Endodermal cell (in vitro differentiated cells): Measurements from ENCODE around the gene GCM1. TPM values are rescaled to one million over a fixed set of nuclear protein-coding genes. Genes with fewer than 3 reads are reported as not detected.

Experiments
- DNase-seq: peaks from one replicate; pipeline ENCODE4 v3.0.0-alpha.2; 2017
- H3K27ac ChIP-seq: 2 replicates; pipeline ENCODE4 v1.5.1; 2013; ENCODE audit warnings: mild to moderate bottlenecking, low read depth, low read length, moderate library complexity
- H3K27me3 ChIP-seq: 2 replicates; pipeline ENCODE4 v1.6.1; 2013; ENCODE audit warnings: mild to moderate bottlenecking, low read length, moderate library complexity; ENCODE audit not compliant: insufficient read depth, control insufficient read depth, poor library complexity, severe bottlenecking
- H3K36me3 ChIP-seq: 2 replicates; pipeline ENCODE4 v1.7.0; 2013; ENCODE audit warnings: mild to moderate bottlenecking, low read length, moderate library complexity; ENCODE audit not compliant: control insufficient read depth, insufficient read depth
- H3K4me1 ChIP-seq: one replicate; pipeline ENCODE4 v1.7.0; 2013; ENCODE audit warnings: low read length; ENCODE audit not compliant: control insufficient read depth, insufficient read depth
- H3K4me3 ChIP-seq: 2 replicates; pipeline ENCODE4 v1.5.1; 2013; ENCODE audit warnings: mild to moderate bottlenecking, low read length, moderate library complexity
- H3K9ac ChIP-seq: 2 replicates; pipeline ENCODE4 v1.6.1; 2013; ENCODE audit warnings: mild to moderate bottlenecking, low read length, moderate library complexity; ENCODE audit not compliant: poor library complexity, severe bottlenecking; ENCODE audit errors: extremely low read depth
- H3K9me3 ChIP-seq: 2 replicates; pipeline ENCODE4 v1.6.1; 2013; ENCODE audit warnings: mild to moderate bottlenecking, low read length, moderate library complexity; ENCODE audit not compliant: control insufficient read depth
- H3K27ac Mint-ChIP-seq: 2 replicates; pipeline ENCODE4 v1.8.0; 2020; ENCODE audit warnings: mixed read lengths
- H3K27me3 Mint-ChIP-seq: 2 replicates; pipeline ENCODE4 v1.8.0; 2021; ENCODE audit warnings: mild to moderate bottlenecking, mixed read lengths; ENCODE audit not compliant: insufficient read depth
- H3K36me3 Mint-ChIP-seq: 2 replicates; pipeline ENCODE4 v1.8.0; 2020; ENCODE audit warnings: low read depth, mixed read lengths
- H3K4me1 Mint-ChIP-seq: 2 replicates; pipeline ENCODE4 v1.8.0; 2020; ENCODE audit warnings: mixed read lengths
- H3K4me3 Mint-ChIP-seq: 2 replicates; pipeline ENCODE4 v1.8.0; 2020; ENCODE audit warnings: mild to moderate bottlenecking, moderate library complexity, mixed read lengths
- H3K9me3 Mint-ChIP-seq: 2 replicates; pipeline ENCODE4 v1.8.0; 2020; ENCODE audit warnings: mild to moderate bottlenecking, mixed read lengths
- WGBS, 2 experiments: methylation state at CpG; one replicate each; pipeline versions ENCODE4 v1.1.5 to v1.1.7; 2013; ENCODE audit warnings: missing lambda C conversion rate in 2 of 2, mixed read lengths in 1 of 2; ENCODE audit not compliant: insufficient coverage in 1 of 2, insufficient read length in 1 of 2; 5-methylcytosine and 5-hydroxymethylcytosine counted together
- total RNA-seq, 2 donors: library from RNA; stranded (reverse); fragmentation: NEBNext Ultra II Directional in 1 of 2; extraction: Animal tissue kit (Norgen Biotek cat#: 25700) in 1 of 2; gene quantifications; 2 replicates in 1 of 2; 3 replicates in 1 of 2; pipeline ENCODE4 v1.2.1, GENCODE V29; 2021
- TF ChIP-seq, protein P1 (sequence below): fragments of 200-600 bp; sonication (generic); conservative IDR thresholded peaks from 2 replicates; pipeline ENCODE4 v1.5.0; 2021; ENCODE audit warnings: antibody characterized with exemption, mild to moderate bottlenecking

GCM1 gene
- total RNA-seq, 2 donors from 2014 or later = not detected

DNA sequence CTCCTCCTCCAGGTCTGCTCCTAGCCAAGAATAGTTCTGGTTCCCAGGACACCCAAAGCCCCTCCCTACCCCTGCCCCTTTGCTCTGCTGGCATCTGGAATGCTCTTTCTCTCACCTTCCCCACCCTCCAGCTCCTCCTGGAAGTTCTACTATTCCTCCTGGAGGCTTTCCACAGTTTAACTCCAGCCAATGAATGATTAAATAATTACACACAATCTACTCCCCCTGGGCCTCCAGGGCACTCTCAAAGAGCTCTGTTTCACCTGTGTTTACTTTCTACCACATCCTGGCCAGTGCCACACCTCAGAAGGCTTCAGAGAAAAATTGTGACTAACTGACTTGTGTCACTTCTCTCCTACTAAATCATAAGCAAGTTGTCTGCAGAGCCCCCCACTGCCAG lies 36.2 kb downstream of the GCM1 start:
- Mint-ChIP-seq H3K9me3 (no peaks in the 10 kb centered on the region), H3K27me3 (no peaks in the 10 kb centered on the region)

DNA sequence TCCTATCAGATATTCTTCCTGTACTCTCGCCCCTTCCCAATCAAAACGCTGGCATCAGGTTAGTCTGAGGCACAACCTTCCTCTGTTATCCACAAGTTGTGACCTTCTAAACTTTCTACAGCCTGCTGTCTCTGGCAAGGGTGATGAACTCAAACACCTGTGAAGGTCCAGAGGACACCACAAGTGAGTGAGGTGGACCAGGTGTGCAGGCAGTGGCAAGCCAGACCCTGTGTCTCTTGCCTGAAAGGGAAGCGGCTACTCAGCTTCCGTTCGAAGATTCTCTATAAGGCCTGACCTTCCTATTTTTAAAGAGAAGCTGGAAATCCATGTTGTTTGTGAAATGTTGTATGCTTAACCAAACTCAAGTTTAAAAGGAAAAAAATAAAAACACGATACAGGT lies 36.8 kb downstream of the GCM1 start:
- no peak overlapping the region for H3K4me3 Mint-ChIP-seq
- TF ChIP-seq, protein P1, sequence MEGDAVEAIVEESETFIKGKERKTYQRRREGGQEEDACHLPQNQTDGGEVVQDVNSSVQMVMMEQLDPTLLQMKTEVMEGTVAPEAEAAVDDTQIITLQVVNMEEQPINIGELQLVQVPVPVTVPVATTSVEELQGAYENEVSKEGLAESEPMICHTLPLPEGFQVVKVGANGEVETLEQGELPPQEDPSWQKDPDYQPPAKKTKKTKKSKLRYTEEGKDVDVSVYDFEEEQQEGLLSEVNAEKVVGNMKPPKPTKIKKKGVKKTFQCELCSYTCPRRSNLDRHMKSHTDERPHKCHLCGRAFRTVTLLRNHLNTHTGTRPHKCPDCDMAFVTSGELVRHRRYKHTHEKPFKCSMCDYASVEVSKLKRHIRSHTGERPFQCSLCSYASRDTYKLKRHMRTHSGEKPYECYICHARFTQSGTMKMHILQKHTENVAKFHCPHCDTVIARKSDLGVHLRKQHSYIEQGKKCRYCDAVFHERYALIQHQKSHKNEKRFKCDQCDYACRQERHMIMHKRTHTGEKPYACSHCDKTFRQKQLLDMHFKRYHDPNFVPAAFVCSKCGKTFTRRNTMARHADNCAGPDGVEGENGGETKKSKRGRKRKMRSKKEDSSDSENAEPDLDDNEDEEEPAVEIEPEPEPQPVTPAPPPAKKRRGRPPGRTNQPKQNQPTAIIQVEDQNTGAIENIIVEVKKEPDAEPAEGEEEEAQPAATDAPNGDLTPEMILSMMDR = no peak
- no peaks in the 10 kb centered on the region for H3K36me3 ChIP-seq
- no peaks in the 10 kb centered on the region for H3K9me3 Mint-ChIP-seq
- H3K4me1 Mint-ChIP-seq = peaks cover 4% of the 10 kb centered on the region
- no peak overlapping the region for H3K27ac ChIP-seq
- no peaks in the 10 kb centered on the region for H3K27me3 Mint-ChIP-seq
- 91 to 97% methylated on average over 4 to 6 of the region's 6 CpGs for WGBS, 2 experiments
- no peaks in the 10 kb centered on the region for H3K9me3 ChIP-seq
- no peak for DNase-seq
- no peak overlapping the region for H3K4me3 ChIP-seq
- no peaks in the 10 kb centered on the region for H3K36me3 Mint-ChIP-seq
- no peaks in the 10 kb centered on the region for H3K27me3 ChIP-seq
- H3K27ac Mint-ChIP-seq = no peak overlapping the region
- no peak overlapping the region for H3K9ac ChIP-seq
- no peaks in the 10 kb centered on the region for H3K4me1 ChIP-seq

More for the DNA sequence above, 36.2 kb downstream of the GCM1 start:
- peaks cover 4% of the 10 kb centered on the region for H3K4me1 Mint-ChIP-seq
- Histone ChIP-seq H3K36me3 (no peaks in the 10 kb centered on the region), H3K27me3 (no peaks in the 10 kb centered on the region), H3K4me1 (no peaks in the 10 kb centered on the region), H3K9ac (no peak overlapping the region), H3K4me3 (no peak overlapping the region), H3K9me3 (no peaks in the 10 kb centered on the region), H3K27ac (no peak overlapping the region)
- H3K27ac Mint-ChIP-seq = no peak overlapping the region
- no peak for DNase-seq
- H3K4me3 Mint-ChIP-seq = no peak overlapping the region
- H3K36me3 Mint-ChIP-seq = no peaks in the 10 kb centered on the region
- TF ChIP-seq, protein P1 = no peak

DNA sequence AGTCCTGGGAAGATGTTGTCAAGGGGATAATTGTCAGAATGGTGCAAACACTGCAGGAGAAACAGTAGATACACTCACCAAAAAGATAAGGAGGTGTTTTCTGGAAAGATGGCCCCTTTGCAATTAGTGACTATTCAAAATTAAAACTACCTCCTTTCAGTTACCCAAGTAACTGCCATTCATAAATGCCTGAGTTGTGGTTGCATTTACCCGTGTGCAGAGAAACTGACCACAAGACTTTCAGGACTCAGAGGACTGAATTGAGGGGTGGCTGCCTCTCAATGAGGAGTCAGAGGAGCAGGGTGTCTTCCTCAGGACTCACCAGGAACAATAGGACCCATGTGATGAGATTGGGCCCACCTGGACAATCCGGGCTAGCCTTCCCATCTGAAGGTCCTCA lies 39.0 kb downstream of the GCM1 start:
- no peak overlapping the region for H3K4me3 Mint-ChIP-seq
- no peak overlapping the region for H3K4me3 ChIP-seq

More for the DNA sequence above, 39.0 kb downstream of the GCM1 start:
- Mint-ChIP-seq H3K27ac (no peak overlapping the region), H3K4me1 (peaks cover 6% of the 10 kb centered on the region), H3K27me3 (no peaks in the 10 kb centered on the region), H3K9me3 (no peaks in the 10 kb centered on the region), H3K36me3 (no peaks in the 10 kb centered on the region)
- Histone ChIP-seq H3K27ac (no peak overlapping the region), H3K4me1 (no peaks in the 10 kb centered on the region), H3K9me3 (no peaks in the 10 kb centered on the region), H3K9ac (no peak overlapping the region), H3K36me3 (no peaks in the 10 kb centered on the region), H3K27me3 (no peaks in the 10 kb centered on the region)
- 94 to 100% methylated on average over 1 to 2 of the region's 2 CpGs for WGBS, 2 experiments
- peak; percentile 18 for DNase-seq
- TF ChIP-seq, protein P1 = no peak
